ENCODE data around the gene SLC6A5. TPM values are rescaled to one million over a fixed set of nuclear protein-coding genes. Genes with fewer than 3 reads are reported as not detected.

SLC6A5 gene
- total and polyA plus RNA-seq, 2 experiments from 2014 or later = 0.03 TPM; not detected in 1

DNA sequence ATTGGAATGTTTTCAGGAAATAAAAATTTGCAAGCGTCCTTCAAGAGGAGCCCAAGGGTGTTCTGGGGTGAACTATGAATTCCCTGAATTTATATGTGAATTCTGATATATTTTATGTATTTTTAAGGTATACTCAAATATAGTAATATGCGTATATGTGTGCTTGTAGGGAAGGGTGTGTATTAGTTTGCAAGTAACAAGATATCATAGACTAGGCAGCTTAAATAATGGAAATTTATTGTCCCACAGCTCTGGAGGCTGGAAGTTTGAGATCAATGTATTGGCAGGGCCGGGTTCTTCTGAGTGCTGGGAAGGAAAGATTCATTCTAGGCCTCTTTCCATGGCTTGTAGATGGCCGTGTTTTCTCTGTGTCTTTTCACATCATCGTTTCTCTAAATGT, 16.2 kb upstream of the SLC6A5 start:
- H3K79me2 ChIP-seq = no peaks in the 10 kb centered on the region
- H3K4me3 ChIP-seq = no peak overlapping the region
- H3K27me3 ChIP-seq = no peaks in the 10 kb centered on the region
- no peaks in the 10 kb centered on the region for H3K36me3 ChIP-seq (replicated peaks; ENCODE audit: insufficient read depth, low read depth)
- H3K4me1 ChIP-seq (ENCODE audit: insufficient read depth) = no peaks in the 10 kb centered on the region
- H3K9me3 ChIP-seq (ENCODE audit: low read depth) = no peaks in the 10 kb centered on the region
- H2AFZ ChIP-seq = no peak overlapping the region
- no peak overlapping the region for H3K4me2 ChIP-seq
- TF ChIP-seq EZH2phosphoT487 (IDR thresholded peaks at IDR 0.05; ENCODE audit: low read depth, severe bottlenecking, unreplicated experiment) = no peak
- TF ChIP-seq EZH2 (IDR thresholded peaks at IDR 0.05; ENCODE audit: borderline replicate concordance) = no peak
- no peak for TF ChIP-seq CTCF (IDR thresholded peaks at IDR 0.05; ENCODE audit: poor library complexity)
- no peaks in the 10 kb centered on the region for H4K20me1 ChIP-seq (ENCODE audit: insufficient read depth, poor library complexity, severe bottlenecking)
- no peaks in the 10 kb centered on the region for H3K9me2 ChIP-seq (replicated peaks; ENCODE audit: insufficient read depth)
- no peak for DNase-seq (ENCODE audit: low spot score)
- 73% methylated on average over 5 of the region's 5 CpGs for WGBS (ENCODE audit: low lambda C conversion rate, missing lambda C conversion rate)
- no peak overlapping the region for H3K27ac ChIP-seq

GRCh38 chr11:20584093-20584774, 15.2 kb upstream of the SLC6A5 start:
- Histone ChIP-seq H3K4me2 (no peak overlapping the region), H3K9me3 (ENCODE audit: low read depth) (no peaks in the 10 kb centered on the region), H4K20me1 (ENCODE audit: insufficient read depth, poor library complexity, severe bottlenecking) (no peaks in the 10 kb centered on the region), H3K27me3 (no peaks in the 10 kb centered on the region), H3K4me3 (no peak overlapping the region), H2AFZ (no peak overlapping the region), H3K9me2 (replicated peaks; ENCODE audit: insufficient read depth) (no peaks in the 10 kb centered on the region), H3K79me2 (no peaks in the 10 kb centered on the region), H3K36me3 (replicated peaks; ENCODE audit: insufficient read depth, low read depth) (no peaks in the 10 kb centered on the region), H3K27ac (no peak overlapping the region), H3K4me1 (ENCODE audit: insufficient read depth) (no peaks in the 10 kb centered on the region)
- TF ChIP-seq CTCF (IDR thresholded peaks at IDR 0.05; ENCODE audit: poor library complexity) (no peak), EZH2 (IDR thresholded peaks at IDR 0.05; ENCODE audit: borderline replicate concordance) (no peak), EZH2phosphoT487 (IDR thresholded peaks at IDR 0.05; ENCODE audit: low read depth, severe bottlenecking, unreplicated experiment) (no peak)
- 59% methylated on average over 4 of the region's 4 CpGs for WGBS (ENCODE audit: low lambda C conversion rate, missing lambda C conversion rate)
- DNase-seq (ENCODE audit: low spot score) = no peak

DNA sequence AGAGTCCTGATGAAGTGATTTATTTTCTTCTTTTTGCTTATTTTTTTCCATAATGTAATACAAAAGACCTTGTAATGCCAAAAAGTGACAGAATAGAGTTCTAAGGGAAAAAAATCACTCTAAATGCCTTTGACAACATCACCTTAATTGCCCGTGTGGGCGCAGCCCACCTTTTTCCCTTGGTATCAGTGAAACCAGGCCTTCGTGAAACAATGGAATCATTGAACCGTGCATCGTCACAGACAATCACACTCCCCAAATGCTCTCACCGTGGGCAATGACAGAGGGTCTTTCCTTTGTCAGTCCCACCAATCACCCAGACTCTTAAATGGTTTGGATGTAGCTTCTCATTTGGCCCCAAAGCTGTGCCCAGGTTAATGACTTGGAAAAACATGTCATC, 9.6 kb upstream of the SLC6A5 start:
- no peaks in the 10 kb centered on the region for H3K9me3 ChIP-seq (ENCODE audit: low read depth)
- peaks cover 18% of the 10 kb centered on the region for H3K27me3 ChIP-seq
- H4K20me1 ChIP-seq (ENCODE audit: insufficient read depth, poor library complexity, severe bottlenecking) = no peaks in the 10 kb centered on the region
- whole genome bisulfite sequencing (ENCODE audit: low lambda C conversion rate, missing lambda C conversion rate) = 65% methylated on average over 6 of the region's 6 CpGs
- H3K27ac ChIP-seq = no peak overlapping the region
- no peaks in the 10 kb centered on the region for H3K9me2 ChIP-seq (replicated peaks; ENCODE audit: insufficient read depth)
- H2AFZ ChIP-seq = no peak overlapping the region
- TF ChIP-seq CTCF (IDR thresholded peaks at IDR 0.05; ENCODE audit: poor library complexity) = no peak
- TF ChIP-seq EZH2 (IDR thresholded peaks at IDR 0.05; ENCODE audit: borderline replicate concordance) = no peak
- no peak for TF ChIP-seq EZH2phosphoT487 (IDR thresholded peaks at IDR 0.05; ENCODE audit: low read depth, severe bottlenecking, unreplicated experiment)
- H3K79me2 ChIP-seq = no peaks in the 10 kb centered on the region
- H3K4me3 ChIP-seq = no peak overlapping the region
- no peaks in the 10 kb centered on the region for H3K4me1 ChIP-seq (ENCODE audit: insufficient read depth)
- no peak overlapping the region for H3K4me2 ChIP-seq
- no peaks in the 10 kb centered on the region for H3K36me3 ChIP-seq (replicated peaks; ENCODE audit: insufficient read depth, low read depth)
- no peak for DNase-seq (ENCODE audit: low spot score)

Measured in hepatocyte (in vitro differentiated cells).